ENCODE data around the gene MGLL. TPM values are rescaled to one million over a fixed set of nuclear protein-coding genes. Genes with fewer than 3 reads are reported as not detected.

Gene MGLL
- total RNA-seq, 2 experiments from 2014 or later, result 0.28 to 0.38 TPM

DNA sequence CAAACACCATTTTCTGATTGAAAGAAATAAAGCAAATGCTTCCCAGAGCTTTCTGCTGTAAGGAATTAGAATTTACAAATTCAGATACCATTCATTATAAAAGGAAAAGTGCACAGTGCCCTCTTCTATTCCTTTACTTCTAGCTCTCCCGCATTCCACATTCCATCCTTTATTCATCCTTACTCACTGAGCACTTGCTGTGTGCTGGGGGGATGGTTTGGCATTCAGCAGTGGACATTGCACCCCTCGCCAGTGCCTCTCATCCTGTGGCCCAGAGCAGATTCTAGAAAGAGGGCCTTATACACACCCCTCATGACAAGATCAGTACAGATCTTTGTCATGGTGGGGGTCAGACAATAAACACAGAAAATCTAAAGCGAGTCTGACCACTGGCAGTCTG, 73.0 kb downstream of the MGLL start:
- no peak overlapping the region for H3K4me3 ChIP-seq (ENCODE audit: low read length)
- peaks cover 2% of the 10 kb centered on the region for H3K4me1 Mint-ChIP-seq (ENCODE audit: low read depth)
- peaks cover 4% of the 10 kb centered on the region for H3K4me1 ChIP-seq (ENCODE audit: insufficient read depth, low read length)
- peaks cover 13% of the 10 kb centered on the region for H3K27me3 Mint-ChIP-seq
- TF ChIP-seq, protein P1, sequence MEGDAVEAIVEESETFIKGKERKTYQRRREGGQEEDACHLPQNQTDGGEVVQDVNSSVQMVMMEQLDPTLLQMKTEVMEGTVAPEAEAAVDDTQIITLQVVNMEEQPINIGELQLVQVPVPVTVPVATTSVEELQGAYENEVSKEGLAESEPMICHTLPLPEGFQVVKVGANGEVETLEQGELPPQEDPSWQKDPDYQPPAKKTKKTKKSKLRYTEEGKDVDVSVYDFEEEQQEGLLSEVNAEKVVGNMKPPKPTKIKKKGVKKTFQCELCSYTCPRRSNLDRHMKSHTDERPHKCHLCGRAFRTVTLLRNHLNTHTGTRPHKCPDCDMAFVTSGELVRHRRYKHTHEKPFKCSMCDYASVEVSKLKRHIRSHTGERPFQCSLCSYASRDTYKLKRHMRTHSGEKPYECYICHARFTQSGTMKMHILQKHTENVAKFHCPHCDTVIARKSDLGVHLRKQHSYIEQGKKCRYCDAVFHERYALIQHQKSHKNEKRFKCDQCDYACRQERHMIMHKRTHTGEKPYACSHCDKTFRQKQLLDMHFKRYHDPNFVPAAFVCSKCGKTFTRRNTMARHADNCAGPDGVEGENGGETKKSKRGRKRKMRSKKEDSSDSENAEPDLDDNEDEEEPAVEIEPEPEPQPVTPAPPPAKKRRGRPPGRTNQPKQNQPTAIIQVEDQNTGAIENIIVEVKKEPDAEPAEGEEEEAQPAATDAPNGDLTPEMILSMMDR (IDR thresholded peaks at IDR 0.05), result no peak
- H3K27ac Mint-ChIP-seq, result no peak overlapping the region
- H3K27ac ChIP-seq (ENCODE audit: low read depth in 1 of 2, low read length in 2 of 2), result no peak overlapping the region
- no peak overlapping the region for H3K4me3 Mint-ChIP-seq
- intact Hi-C loops (cut with DNase I, micrococcal nuclease), result no loop called here
- H3K9me3 ChIP-seq (ENCODE audit: control insufficient read depth in 1 of 2, insufficient read depth in 1 of 2, low read length in 2 of 2), result no peaks in the 10 kb centered on the region
- H3K9me3 Mint-ChIP-seq, result no peaks in the 10 kb centered on the region
- DNase-seq (no peak), ATAC-seq (ENCODE audit: poor library complexity) (no peak)
- CTCF ChIA-PET, result no interaction called here
- no peaks in the 10 kb centered on the region for H3K36me3 ChIP-seq (ENCODE audit: insufficient read depth, low read length)
- POLR2A ChIA-PET, result no interaction called here
- no peaks in the 10 kb centered on the region for H3K27me3 ChIP-seq (ENCODE audit: control insufficient read depth in 1 of 2, insufficient read depth in 2 of 2, low read length in 2 of 2)
- H3K36me3 Mint-ChIP-seq (ENCODE audit: low read depth), result no peaks in the 10 kb centered on the region

DNA sequence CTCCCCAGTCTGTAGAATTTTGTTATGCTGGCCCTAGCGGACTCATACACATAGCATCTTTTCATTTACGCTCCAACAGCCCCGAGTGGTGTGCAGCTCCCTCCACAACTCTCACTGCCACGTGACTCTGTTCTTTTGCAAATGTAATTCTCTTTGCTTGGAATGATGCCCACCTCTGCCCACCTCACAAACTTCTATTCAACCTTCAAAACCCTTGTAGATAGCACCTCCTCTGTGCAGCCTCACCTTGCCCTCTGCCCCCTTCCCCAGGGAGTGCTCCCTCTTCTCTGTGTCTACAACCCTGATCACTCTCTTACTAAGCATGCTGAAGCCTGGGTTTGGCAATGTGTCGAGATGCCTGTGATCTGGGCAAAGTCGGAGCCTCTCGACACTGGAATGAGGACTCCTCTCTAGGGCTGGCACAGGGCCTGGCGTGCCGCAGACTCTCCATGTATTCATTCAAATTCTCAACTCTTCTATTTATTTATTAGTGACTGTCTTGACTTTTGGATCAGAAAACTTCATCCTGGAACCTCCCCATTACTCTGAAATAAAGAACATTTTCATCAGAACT, 73.5 kb downstream of the MGLL start:
- Histone ChIP-seq H3K4me1 (ENCODE audit: insufficient read depth, low read length) (peaks cover 3% of the 10 kb centered on the region), H3K27ac (ENCODE audit: low read depth in 1 of 2, low read length in 2 of 2) (no peak overlapping the region), H3K27me3 (ENCODE audit: control insufficient read depth in 1 of 2, insufficient read depth in 2 of 2, low read length in 2 of 2) (no peaks in the 10 kb centered on the region), H3K9me3 (ENCODE audit: control insufficient read depth in 1 of 2, insufficient read depth in 1 of 2, low read length in 2 of 2) (no peaks in the 10 kb centered on the region), H3K4me3 (ENCODE audit: low read length) (no peak overlapping the region), H3K36me3 (ENCODE audit: insufficient read depth, low read length) (no peaks in the 10 kb centered on the region)
- ATAC-seq (ENCODE audit: poor library complexity) (no peak), DNase-seq (no peak)
- TF ChIP-seq, protein P1 (IDR thresholded peaks at IDR 0.05), result no peak
- Mint-ChIP-seq H3K9me3 (no peaks in the 10 kb centered on the region), H3K4me3 (no peak overlapping the region), H3K36me3 (ENCODE audit: low read depth) (no peaks in the 10 kb centered on the region), H3K4me1 (ENCODE audit: low read depth) (no peaks in the 10 kb centered on the region), H3K27ac (no peak overlapping the region), H3K27me3 (peaks cover 16% of the 10 kb centered on the region)
- CTCF ChIA-PET, result no interaction called here
- intact Hi-C loops (cut with DNase I, micrococcal nuclease), result no loop called here
- POLR2A ChIA-PET, result no interaction called here

DNA sequence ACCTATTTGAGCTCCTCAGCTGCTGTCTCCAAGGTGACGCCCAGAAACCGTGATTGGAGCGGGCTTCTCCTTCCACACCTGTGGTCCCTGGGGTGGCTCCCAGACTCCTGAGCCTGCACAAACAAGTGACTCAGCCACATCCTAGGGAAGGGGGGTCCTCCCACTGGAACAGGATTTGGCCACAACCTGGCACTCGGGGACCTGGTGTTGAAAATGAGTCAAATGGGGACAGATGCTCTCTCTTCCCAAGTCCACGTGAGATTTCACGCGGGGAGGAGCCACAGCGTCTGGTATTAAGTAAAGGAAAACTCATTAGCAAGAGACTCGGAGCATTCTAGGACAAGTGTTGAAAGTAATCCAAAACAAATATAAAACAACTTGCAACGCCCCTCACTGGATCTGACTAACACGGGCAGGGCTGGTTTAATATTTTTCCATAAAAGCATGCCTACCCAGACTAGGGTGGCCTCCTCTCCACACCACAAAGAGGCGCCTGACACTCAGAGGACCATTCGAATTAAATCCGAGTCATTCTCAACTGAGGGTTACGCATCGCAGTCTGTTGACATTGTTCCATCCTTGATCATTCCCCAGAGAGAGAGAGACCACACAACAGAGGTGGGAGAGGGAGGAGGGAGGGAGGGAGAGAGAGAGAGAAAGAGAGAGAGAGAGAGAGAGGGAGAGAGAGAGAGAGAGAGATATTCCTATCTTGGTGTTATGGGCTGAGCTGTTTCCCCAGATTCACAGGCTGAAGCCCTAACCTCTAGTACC, 74.4 kb downstream of the MGLL start:
- H3K4me1 ChIP-seq (ENCODE audit: insufficient read depth, low read length), result no peaks in the 10 kb centered on the region
- TF ChIP-seq, protein P1 (IDR thresholded peaks at IDR 0.05), result no peak
- ATAC-seq (ENCODE audit: poor library complexity), result no peak
- Mint-ChIP-seq H3K27me3 (peaks cover 16% of the 10 kb centered on the region), H3K9me3 (no peaks in the 10 kb centered on the region), H3K4me3 (no peak overlapping the region), H3K27ac (no peak overlapping the region), H3K4me1 (ENCODE audit: low read depth) (no peaks in the 10 kb centered on the region), H3K36me3 (ENCODE audit: low read depth) (no peaks in the 10 kb centered on the region)
- DNase-seq, result no peak
- intact Hi-C loops (cut with DNase I, micrococcal nuclease), result no loop called here
- POLR2A ChIA-PET, result no interaction called here
- H3K36me3 ChIP-seq (ENCODE audit: insufficient read depth, low read length), result no peaks in the 10 kb centered on the region
- H3K9me3 ChIP-seq (ENCODE audit: control insufficient read depth in 1 of 2, insufficient read depth in 1 of 2, low read length in 2 of 2), result no peaks in the 10 kb centered on the region
- CTCF ChIA-PET, result no interaction called here
- no peaks in the 10 kb centered on the region for H3K27me3 ChIP-seq (ENCODE audit: control insufficient read depth in 1 of 2, insufficient read depth in 2 of 2, low read length in 2 of 2)
- H3K4me3 ChIP-seq (ENCODE audit: low read length), result no peak overlapping the region
- no peak overlapping the region for H3K27ac ChIP-seq (ENCODE audit: low read depth in 1 of 2, low read length in 2 of 2)

All from CD4-positive, alpha-beta T cell (primary cell).